Measurements from ENCODE around the gene MAGI1. TPM values are rescaled to one million over a fixed set of nuclear protein-coding genes. Genes with fewer than 3 reads are reported as not detected.

The MAGI1 gene
- total and polyA plus RNA-seq, 7 donors: 10.2 to 54.0 (median 29.8) TPM

DNA sequence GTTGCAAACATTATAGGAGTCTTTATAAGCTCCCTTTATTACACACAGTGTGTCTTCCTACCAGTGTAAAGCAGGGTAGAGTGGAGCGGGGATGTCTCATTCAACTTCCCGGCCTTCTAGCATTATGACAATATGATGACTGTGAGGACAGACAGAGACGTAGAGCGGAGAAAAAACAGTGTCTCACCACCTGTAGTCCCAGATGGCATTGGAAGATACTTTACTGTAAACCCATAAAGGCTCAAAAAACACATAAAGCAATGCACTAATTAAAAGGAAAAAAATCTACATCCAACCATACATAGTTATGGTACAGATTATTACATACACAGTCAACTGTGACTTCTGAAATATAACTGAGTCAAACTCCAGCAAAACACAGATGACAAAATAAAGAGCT lies 383.7 kb downstream of the MAGI1 start:
- Histone ChIP-seq H3K9me3 (peaks cover 0 to 5% (median 1%) of the 10 kb centered on the region in 4 donors), H3K4me1 (no peaks in the 10 kb centered on the region), H3K36me3 (no peaks in the 10 kb centered on the region), H3K27ac (no peak overlapping the region), H3K4me3 (no peak overlapping the region), H3K27me3 (no peaks in the 10 kb centered on the region)
- no peak for DNase-seq
- WGBS, 2 donors: 94 to 95% methylated on average over 4 of the region's 4 CpGs
- intact Hi-C loops (cut with DNase I): no loop called here
- TF ChIP-seq, protein P1, sequence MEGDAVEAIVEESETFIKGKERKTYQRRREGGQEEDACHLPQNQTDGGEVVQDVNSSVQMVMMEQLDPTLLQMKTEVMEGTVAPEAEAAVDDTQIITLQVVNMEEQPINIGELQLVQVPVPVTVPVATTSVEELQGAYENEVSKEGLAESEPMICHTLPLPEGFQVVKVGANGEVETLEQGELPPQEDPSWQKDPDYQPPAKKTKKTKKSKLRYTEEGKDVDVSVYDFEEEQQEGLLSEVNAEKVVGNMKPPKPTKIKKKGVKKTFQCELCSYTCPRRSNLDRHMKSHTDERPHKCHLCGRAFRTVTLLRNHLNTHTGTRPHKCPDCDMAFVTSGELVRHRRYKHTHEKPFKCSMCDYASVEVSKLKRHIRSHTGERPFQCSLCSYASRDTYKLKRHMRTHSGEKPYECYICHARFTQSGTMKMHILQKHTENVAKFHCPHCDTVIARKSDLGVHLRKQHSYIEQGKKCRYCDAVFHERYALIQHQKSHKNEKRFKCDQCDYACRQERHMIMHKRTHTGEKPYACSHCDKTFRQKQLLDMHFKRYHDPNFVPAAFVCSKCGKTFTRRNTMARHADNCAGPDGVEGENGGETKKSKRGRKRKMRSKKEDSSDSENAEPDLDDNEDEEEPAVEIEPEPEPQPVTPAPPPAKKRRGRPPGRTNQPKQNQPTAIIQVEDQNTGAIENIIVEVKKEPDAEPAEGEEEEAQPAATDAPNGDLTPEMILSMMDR (IDR thresholded peaks at IDR 0.05): no peak
- TF ChIP-seq POLR2AphosphoS5 (IDR thresholded peaks at IDR 0.05): no peak
- no peak for TF ChIP-seq EP300 (IDR thresholded peaks at IDR 0.05)
- no peak for TF ChIP-seq POLR2A (IDR thresholded peaks at IDR 0.05)

DNA sequence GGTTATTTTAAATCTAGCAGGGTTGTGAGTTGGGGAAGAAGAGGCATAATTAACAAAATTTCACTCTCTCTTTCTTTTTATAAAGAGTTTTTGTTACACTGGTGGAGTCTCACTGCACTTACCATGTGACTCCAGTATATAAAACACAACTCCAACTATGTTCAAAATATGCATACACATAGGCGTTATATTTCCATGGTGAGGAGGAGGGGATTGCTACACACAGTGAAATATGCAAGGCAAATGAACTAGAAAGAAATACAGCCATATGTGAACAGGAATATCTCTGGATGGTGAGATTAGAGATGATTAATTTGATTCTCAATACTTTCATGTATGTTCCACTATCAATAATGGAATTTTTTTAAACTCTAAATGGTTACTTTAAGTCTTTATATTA lies 385.0 kb downstream of the MAGI1 start:
- DNase-seq: no peak
- Histone ChIP-seq H3K27ac (no peak overlapping the region), H3K9me3 (peaks cover 0 to 5% (median 1%) of the 10 kb centered on the region in 4 donors), H3K4me1 (no peaks in the 10 kb centered on the region), H3K27me3 (no peaks in the 10 kb centered on the region), H3K4me3 (no peak overlapping the region), H3K36me3 (no peaks in the 10 kb centered on the region)
- 91 to 96% methylated on average over 1 of the region's 1 CpG for WGBS, 2 donors
- intact Hi-C loops (cut with DNase I): no loop called here
- TF ChIP-seq, protein P1 (IDR thresholded peaks at IDR 0.05): no peak
- TF ChIP-seq POLR2AphosphoS5 (IDR thresholded peaks at IDR 0.05): no peak

DNA sequence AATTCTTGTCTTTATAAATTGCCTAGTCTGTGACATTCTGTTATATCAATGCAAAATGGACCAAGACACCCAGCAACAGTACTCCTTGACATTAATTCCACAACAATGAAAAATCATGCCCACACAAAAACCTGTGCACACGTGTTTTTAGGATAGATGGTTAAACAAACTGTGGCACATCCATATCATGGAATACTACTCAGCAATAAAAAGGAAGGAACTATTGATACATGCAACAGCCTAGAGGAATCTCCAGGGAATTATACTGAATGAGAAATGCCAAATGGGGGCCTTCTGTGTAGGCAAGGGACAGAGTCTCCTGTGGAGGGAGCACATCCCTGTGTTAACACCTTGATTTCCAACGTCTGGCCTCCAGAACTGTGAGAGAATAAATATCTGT lies 388.5 kb downstream of the MAGI1 start:
- no peak overlapping the region for H3K4me3 ChIP-seq
- H3K9me3 ChIP-seq: peaks cover 0 to 23% (median 1%) of the 10 kb centered on the region in 4 donors
- H3K27ac ChIP-seq: no peak overlapping the region
- no peak for DNase-seq
- no peaks in the 10 kb centered on the region for H3K4me1 ChIP-seq
- no peaks in the 10 kb centered on the region for H3K27me3 ChIP-seq
- no peak for TF ChIP-seq EP300 (IDR thresholded peaks at IDR 0.05)
- TF ChIP-seq, protein P1 (IDR thresholded peaks at IDR 0.05): no peak
- TF ChIP-seq POLR2AphosphoS5 (IDR thresholded peaks at IDR 0.05): no peak
- no peak for TF ChIP-seq POLR2A (IDR thresholded peaks at IDR 0.05)
- H3K36me3 ChIP-seq: no peaks in the 10 kb centered on the region
- WGBS, 2 donors: 87 to 92% methylated on average over 2 of the region's 2 CpGs
- intact Hi-C loops (cut with DNase I): no loop called here

DNA sequence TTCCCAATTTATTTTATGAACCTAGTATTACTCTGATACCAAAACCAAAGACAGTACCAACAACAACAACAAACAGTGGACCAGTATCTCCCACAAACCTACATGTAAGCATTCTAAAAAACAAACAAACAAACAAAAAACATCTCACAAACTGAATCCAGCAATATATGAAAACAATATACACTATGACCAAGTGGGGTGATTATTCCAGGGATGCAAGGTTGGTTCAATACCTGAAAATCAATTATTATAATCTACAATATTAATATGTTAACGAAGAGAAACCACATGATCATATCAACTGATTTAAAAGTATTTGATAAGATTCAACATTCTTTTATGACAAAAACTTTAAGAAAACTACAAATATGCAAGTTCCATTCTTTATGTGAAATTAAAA lies 391.3 kb downstream of the MAGI1 start:
- Histone ChIP-seq H3K4me1 (peaks cover 0 to 10% (median 6%) of the 10 kb centered on the region in 4 donors), H3K27ac (no peak overlapping the region), H3K36me3 (no peaks in the 10 kb centered on the region), H3K27me3 (no peaks in the 10 kb centered on the region), H3K9me3 (peaks cover 0 to 23% (median 0%) of the 10 kb centered on the region in 4 donors), H3K4me3 (no peak overlapping the region)
- 94 to 99% methylated on average over 1 of the region's 1 CpG for WGBS, 2 donors
- intact Hi-C loops (cut with DNase I): no loop called here
- TF ChIP-seq POLR2AphosphoS5 (IDR thresholded peaks at IDR 0.05) (no peak), EP300 (IDR thresholded peaks at IDR 0.05) (no peak), POLR2A (IDR thresholded peaks at IDR 0.05) (no peak)
- TF ChIP-seq, protein P1 (IDR thresholded peaks at IDR 0.05): no peak
- no peak for DNase-seq

DNA sequence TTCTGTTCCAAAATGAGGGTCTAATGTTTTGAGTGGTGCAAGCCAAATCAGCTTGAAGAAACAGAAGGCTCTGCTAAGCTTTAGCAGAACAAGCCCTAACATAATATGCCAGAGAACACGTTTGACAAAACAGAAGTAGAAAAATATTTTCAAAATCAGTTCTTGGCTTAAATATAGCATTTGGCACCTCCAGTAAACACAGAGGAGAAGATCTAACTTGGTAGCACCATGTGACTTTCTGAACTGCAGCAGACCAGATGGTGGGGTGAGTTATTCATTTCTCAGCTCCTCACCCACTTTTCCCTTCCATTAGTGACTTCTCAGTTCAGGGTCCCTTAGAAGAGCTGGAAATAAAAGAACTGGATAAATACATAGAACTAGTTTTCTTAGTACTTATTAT lies 395.8 kb downstream of the MAGI1 start:
- no peaks in the 10 kb centered on the region for H3K36me3 ChIP-seq
- H3K9me3 ChIP-seq: peaks cover 0 to 13% (median 0%) of the 10 kb centered on the region in 4 donors
- intact Hi-C loops (cut with DNase I): no loop called here
- DNase-seq: no peak
- TF ChIP-seq POLR2AphosphoS5 (IDR thresholded peaks at IDR 0.05) (no peak), POLR2A (IDR thresholded peaks at IDR 0.05) (no peak), EP300 (IDR thresholded peaks at IDR 0.05) (no peak)
- TF ChIP-seq, protein P1 (IDR thresholded peaks at IDR 0.05): no peak
- 68 to 78% methylated on average over 1 of the region's 1 CpG for WGBS, 2 donors
- H3K27ac ChIP-seq: no peak overlapping the region
- peaks cover 0 to 16% (median 6%) of the 10 kb centered on the region in 4 donors for H3K4me1 ChIP-seq
- no peaks in the 10 kb centered on the region for H3K27me3 ChIP-seq
- no peak overlapping the region for H3K4me3 ChIP-seq
